ENCODE data around the gene PLEKHG7. TPM values are rescaled to one million over a fixed set of nuclear protein-coding genes. Genes with fewer than 3 reads are reported as not detected.

The PLEKHG7 gene
- total and polyA plus RNA-seq, 9 of the 15 experiments (the other 6 are each of a cell fraction or from before 2014, with no cell fraction given), result 0.03 TPM; not detected in 8

DNA sequence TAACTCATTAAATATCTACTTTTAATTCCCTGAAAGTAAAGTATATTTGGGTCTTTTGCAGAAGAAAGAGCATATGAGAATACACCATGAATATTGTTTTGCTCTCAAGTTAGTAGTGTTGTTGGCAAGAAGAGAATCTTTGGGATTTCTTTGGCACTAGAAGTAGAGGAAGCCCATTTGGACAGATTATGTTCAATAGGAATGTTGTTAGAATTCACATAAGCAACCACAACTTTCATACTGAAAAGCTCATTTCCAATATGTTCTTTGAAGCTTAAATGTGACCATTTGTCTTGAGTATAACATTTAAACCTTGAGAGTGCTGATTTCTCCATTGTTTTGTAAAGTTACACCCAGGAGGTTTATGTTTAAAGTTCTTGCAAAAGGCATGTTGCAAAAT, 37.6 kb downstream of the PLEKHG7 start:
- no peak overlapping the region for H3K9ac ChIP-seq (ENCODE audit: insufficient read depth in 1 of 2, low read depth in 2 of 2, low read length in 2 of 2)
- no peak overlapping the region for H3K4me3 ChIP-seq
- no peaks in the 10 kb centered on the region for H3K4me1 ChIP-seq (replicated peaks in 1 of 2; ENCODE audit: control insufficient read depth in 2 of 2, insufficient read depth in 2 of 2, low read length in 2 of 2)
- ChIA-PET POLR2A (no interaction called here), CTCF (ENCODE audit: low intra/inter-chr PET ratio) (no interaction called here)
- intact Hi-C loops (cut with micrococcal nuclease) (no loop called here), in situ Hi-C loops (cut with MboI) (no loop called here)
- peaks cover 22 to 37% of the 10 kb centered on the region in 2 experiments for H3K27me3 ChIP-seq (ENCODE audit: control insufficient read depth in 2 of 2, insufficient read depth in 2 of 2, low read length in 2 of 2)
- ATAC-seq (no peak), DNase-seq (ENCODE audit: extremely low read depth in 1 of 4, low spot score in 3 of 4) (no peak), FAIRE-seq (no peak)
- H3K4me2 ChIP-seq (ENCODE audit: insufficient read depth, low read length), result no peak overlapping the region
- TF ChIP-seq, protein P1, sequence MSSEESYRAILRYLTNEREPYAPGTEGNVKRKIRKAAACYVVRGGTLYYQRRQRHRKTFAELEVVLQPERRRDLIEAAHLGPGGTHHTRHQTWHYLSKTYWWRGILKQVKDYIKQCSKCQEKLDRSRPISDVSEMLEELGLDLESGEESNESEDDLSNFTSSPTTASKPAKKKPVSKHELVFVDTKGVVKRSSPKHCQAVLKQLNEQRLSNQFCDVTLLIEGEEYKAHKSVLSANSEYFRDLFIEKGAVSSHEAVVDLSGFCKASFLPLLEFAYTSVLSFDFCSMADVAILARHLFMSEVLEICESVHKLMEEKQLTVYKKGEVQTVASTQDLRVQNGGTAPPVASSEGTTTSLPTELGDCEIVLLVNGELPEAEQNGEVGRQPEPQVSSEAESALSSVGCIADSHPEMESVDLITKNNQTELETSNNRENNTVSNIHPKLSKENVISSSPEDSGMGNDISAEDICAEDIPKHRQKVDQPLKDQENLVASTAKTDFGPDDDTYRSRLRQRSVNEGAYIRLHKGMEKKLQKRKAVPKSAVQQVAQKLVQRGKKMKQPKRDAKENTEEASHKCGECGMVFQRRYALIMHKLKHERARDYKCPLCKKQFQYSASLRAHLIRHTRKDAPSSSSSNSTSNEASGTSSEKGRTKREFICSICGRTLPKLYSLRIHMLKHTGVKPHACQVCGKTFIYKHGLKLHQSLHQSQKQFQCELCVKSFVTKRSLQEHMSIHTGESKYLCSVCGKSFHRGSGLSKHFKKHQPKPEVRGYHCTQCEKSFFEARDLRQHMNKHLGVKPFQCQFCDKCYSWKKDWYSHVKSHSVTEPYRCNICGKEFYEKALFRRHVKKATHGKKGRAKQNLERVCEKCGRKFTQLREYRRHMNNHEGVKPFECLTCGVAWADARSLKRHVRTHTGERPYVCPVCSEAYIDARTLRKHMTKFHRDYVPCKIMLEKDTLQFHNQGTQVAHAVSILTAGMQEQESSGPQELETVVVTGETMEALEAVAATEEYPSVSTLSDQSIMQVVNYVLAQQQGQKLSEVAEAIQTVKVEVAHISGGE (CRISPR knock-in tag; IDR thresholded peaks at IDR 0.05), result no peak
- TF ChIP-seq ZKSCAN8 (CRISPR knock-in tag; IDR thresholded peaks at IDR 0.05) (no peak), ZNF431 (CRISPR knock-in tag; IDR thresholded peaks at IDR 0.05) (no peak), MBD2 (IDR thresholded peaks at IDR 0.05; ENCODE audit: borderline replicate concordance, low read depth) (no peak), ZFP30 (CRISPR knock-in tag; IDR thresholded peaks at IDR 0.05; ENCODE audit: borderline replicate concordance) (no peak), ZNF253 (CRISPR knock-in tag; conservative IDR thresholded peaks at IDR 0.05) (no peak)
- TF ChIP-seq, protein P2, sequence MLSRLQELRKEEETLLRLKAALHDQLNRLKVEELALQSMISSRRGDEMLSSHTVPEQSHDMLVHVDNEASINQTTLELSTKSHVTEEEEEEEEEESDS (CRISPR knock-in tag; IDR thresholded peaks at IDR 0.05), result no peak
- H3K27ac ChIP-seq (ENCODE audit: extremely low read depth, low read depth, low read length), result no peak overlapping the region
- no peak overlapping the region for H2AFZ ChIP-seq (ENCODE audit: low read depth, low read length)
- H3K9me1 ChIP-seq (ENCODE audit: control insufficient read depth, insufficient read depth, low read length), result no peaks in the 10 kb centered on the region
- no peaks in the 10 kb centered on the region for H4K20me1 ChIP-seq (replicated peaks; ENCODE audit: control insufficient read depth, insufficient read depth, low read length)
- no peaks in the 10 kb centered on the region for H3K9me3 ChIP-seq (replicated peaks; ENCODE audit: control insufficient read depth, insufficient read depth, low read depth, low read length)
- H3K79me2 ChIP-seq (ENCODE audit: control insufficient read depth, insufficient read depth, low read length), result no peaks in the 10 kb centered on the region
- no TSS peak for BruUV-seq (replicated peaks)
- H3K36me3 ChIP-seq (ENCODE audit: control insufficient read depth, insufficient read depth, low read length), result no peaks in the 10 kb centered on the region
